GM21515 (cell line): ENCODE measurements around the gene ENTREP3.
A peak's percentile ranks its signal among the peaks of the same experiment; 100 is the strongest.

Experiments
- ATAC-seq: cut with Tn5 transposase; IDR thresholded peaks from one replicate; pipeline ENCODE4 v1.9.1; 2021; ENCODE audit not compliant: unreplicated experiment

Gene ENTREP3

GRCh38 chr1:155279268-155279667 is 24.0 kb upstream of the ENTREP3 start:
- no peak for ATAC-seq

- ATAC-seq: no peak
Observed at GRCh38 chr1:155278689-155279160, 23.4 kb upstream of the ENTREP3 start.

GRCh38 chr1:155277902-155278688 is 22.8 kb upstream of the ENTREP3 start:
- no peak for ATAC-seq

GRCh38 chr1:155277070-155277901 is 22.0 kb upstream of the ENTREP3 start, which contains the start of gene HCN3:
HCN3 (plus strand) TSS chr1:155277463; CDS start chr1:155277591, 128 bp downstream.
- peak; percentile 51 for ATAC-seq

- ATAC-seq: peak; percentile 68
Observed at GRCh38 chr1:155273343-155274245, 18.3 kb upstream of the ENTREP3 start, which contains the start of gene CLK2. CLK2 (minus strand) TSS chr1:155273504; CDS start chr1:155270977, 2,527 bp downstream.

GRCh38 chr1:155272466-155273342 is 17.4 kb upstream of the ENTREP3 start:
- peak; percentile 37 for ATAC-seq

- no peak for ATAC-seq
Observed at GRCh38 chr1:155269381-155269780, 14.1 kb upstream of the ENTREP3 start.

GRCh38 chr1:155268630-155269029 is 13.3 kb upstream of the ENTREP3 start:
- no peak for ATAC-seq

GRCh38 chr1:155267373-155267772 is 12.1 kb upstream of the ENTREP3 start:
- no peak for ATAC-seq

GRCh38 chr1:155266553-155266952 is 11.3 kb upstream of the ENTREP3 start:
- ATAC-seq: no peak

GRCh38 chr1:155263067-155263466 is 7.8 kb upstream of the ENTREP3 start:
- ATAC-seq: no peak

- ATAC-seq: peak; percentile 84
Observed at GRCh38 chr1:155261852-155262673, 6.8 kb upstream of the ENTREP3 start, which contains the start of gene SCAMP3. SCAMP3 (minus strand) TSS chr1:155262360; CDS start chr1:155262151, 209 bp downstream.

GRCh38 chr1:155261493-155261851 is 6.2 kb upstream of the ENTREP3 start:
- ATAC-seq: no peak

- no peak for ATAC-seq
Observed at GRCh38 chr1:155260276-155260675, 5.0 kb upstream of the ENTREP3 start.

- no peak for ATAC-seq
Observed at GRCh38 chr1:155256058-155256852, 972 bp upstream of the ENTREP3 start.

- ATAC-seq: no peak
Observed at GRCh38 chr1:155254714-155255242, 505 bp downstream of the ENTREP3 start.

GRCh38 chr1:155254228-155254713 is 1.0 kb downstream of the ENTREP3 start:
- ATAC-seq: no peak

- ATAC-seq: no peak
Observed at GRCh38 chr1:155253797-155254196, 1.5 kb downstream of the ENTREP3 start.
